ENCODE data around the gene CSAD.

Gene CSAD

GRCh38 chr12:53199700-53200099 lies 19.0 kb upstream of the CSAD start:
- DNase-seq (ENCODE audit: low spot score): no peak

GRCh38 chr12:53198486-53199110 lies 17.9 kb upstream of the CSAD start:
- no peak for DNase-seq (ENCODE audit: low spot score)

- DNase-seq (ENCODE audit: low spot score): no peak
Measured at GRCh38 chr12:53197011-53197640, 16.4 kb upstream of the CSAD start.

GRCh38 chr12:53196486-53196885 lies 15.8 kb upstream of the CSAD start:
- DNase-seq (ENCODE audit: low spot score): no peak

- no peak for DNase-seq (ENCODE audit: low spot score)
Measured at GRCh38 chr12:53195516-53196420, 15.0 kb upstream of the CSAD start.

- no peak for DNase-seq (ENCODE audit: low spot score)
Measured at GRCh38 chr12:53194973-53195372, 14.2 kb upstream of the CSAD start.

GRCh38 chr12:53193985-53194716 lies 13.4 kb upstream of the CSAD start:
- no peak for DNase-seq (ENCODE audit: low spot score)

- DNase-seq (ENCODE audit: low spot score): no peak
Measured at GRCh38 chr12:53193040-53193439, 12.3 kb upstream of the CSAD start.

- DNase-seq (ENCODE audit: low spot score): no peak
Measured at GRCh38 chr12:53192531-53193021, 11.9 kb upstream of the CSAD start.

GRCh38 chr12:53191885-53192530 lies 11.3 kb upstream of the CSAD start:
- DNase-seq (ENCODE audit: low spot score): no peak

- DNase-seq (ENCODE audit: low spot score): no peak
Measured at GRCh38 chr12:53191096-53191884, 10.6 kb upstream of the CSAD start.

- DNase-seq (ENCODE audit: low spot score): no peak
Measured at GRCh38 chr12:53190108-53190729, 9.5 kb upstream of the CSAD start.

- DNase-seq (ENCODE audit: low spot score): no peak
Measured at GRCh38 chr12:53187145-53187899, 6.6 kb upstream of the CSAD start.

GRCh38 chr12:53186745-53187144 lies 6.0 kb upstream of the CSAD start:
- DNase-seq (ENCODE audit: low spot score): no peak

GRCh38 chr12:53185582-53186153 lies 4.9 kb upstream of the CSAD start:
- DNase-seq (ENCODE audit: low spot score): no peak

GRCh38 chr12:53184828-53185227 lies 4.1 kb upstream of the CSAD start:
- DNase-seq (ENCODE audit: low spot score): no peak

GRCh38 chr12:53182903-53183302 lies 2.2 kb upstream of the CSAD start:
- no peak for DNase-seq (ENCODE audit: low spot score)

- DNase-seq (ENCODE audit: low spot score): no peak
Measured at GRCh38 chr12:53181935-53182334, 1.2 kb upstream of the CSAD start.

GRCh38 chr12:53180931-53181645 lies 363 bp upstream of the CSAD start:
- DNase-seq (ENCODE audit: low spot score): no peak
